ENCODE data around the gene KRTAP5-2. TPM values are rescaled to one million over a fixed set of nuclear protein-coding genes. Genes with fewer than 3 reads are reported as not detected.

The KRTAP5-2 gene
- total RNA-seq, 2 experiments from 2014 or later: not detected

- no peak for DNase-seq
- H3K9me3 Mint-ChIP-seq: no peaks in the 10 kb centered on the region
- H3K27me3 Mint-ChIP-seq: no peaks in the 10 kb centered on the region
- H3K27ac Mint-ChIP-seq: no peak overlapping the region
- H3K4me1 Mint-ChIP-seq: no peaks in the 10 kb centered on the region
- no peak overlapping the region for H3K4me3 Mint-ChIP-seq
- CTCF ChIA-PET: interaction anchor here (1.0 to 1.8 kb wide), 2 partner anchors 11 to 14 kb away, joined by 3 to 4 read pairs; no protein-coding TSS in a partner anchor
- POLR2A ChIA-PET: no interaction called here
- H3K36me3 Mint-ChIP-seq (ENCODE audit: low read depth): no peaks in the 10 kb centered on the region
Observed at GRCh38 chr11:1560649-1561251, 37.3 kb downstream of the KRTAP5-2 start.

- ChIA-PET POLR2A (no interaction called here), CTCF (interaction anchor here (1.0 to 1.8 kb wide), 3 partner anchors 10 to 15 kb away, joined by 3 to 4 read pairs (median 4); no protein-coding TSS in a partner anchor)
- no peaks in the 10 kb centered on the region for H3K27me3 Mint-ChIP-seq
- no peak overlapping the region for H3K4me3 Mint-ChIP-seq
- H3K36me3 Mint-ChIP-seq (ENCODE audit: low read depth): no peaks in the 10 kb centered on the region
- no peak for DNase-seq
- H3K27ac Mint-ChIP-seq: no peak overlapping the region
- no peaks in the 10 kb centered on the region for H3K4me1 Mint-ChIP-seq
- no peaks in the 10 kb centered on the region for H3K9me3 Mint-ChIP-seq
Observed at GRCh38 chr11:1560002-1560648, 38.0 kb downstream of the KRTAP5-2 start.

- POLR2A ChIA-PET: no interaction called here
- DNase-seq: no peak
- Mint-ChIP-seq H3K4me1 (no peaks in the 10 kb centered on the region), H3K9me3 (no peaks in the 10 kb centered on the region), H3K36me3 (ENCODE audit: low read depth) (no peaks in the 10 kb centered on the region), H3K27ac (no peak overlapping the region), H3K4me3 (no peak overlapping the region), H3K27me3 (no peaks in the 10 kb centered on the region)
- CTCF ChIA-PET: interaction anchor here (1.2 to 1.8 kb wide), 3 partner anchors 13 to 16 kb away, joined by 4 to 5 read pairs (median 4); no protein-coding TSS in a partner anchor
Observed at GRCh38 chr11:1559111-1559951, 38.8 kb downstream of the KRTAP5-2 start.

GRCh38 chr11:1558775-1559110 is 39.4 kb downstream of the KRTAP5-2 start:
- no peaks in the 10 kb centered on the region for H3K9me3 Mint-ChIP-seq
- no peaks in the 10 kb centered on the region for H3K27me3 Mint-ChIP-seq
- H3K36me3 Mint-ChIP-seq (ENCODE audit: low read depth): no peaks in the 10 kb centered on the region
- POLR2A ChIA-PET: no interaction called here
- no peak overlapping the region for H3K4me3 Mint-ChIP-seq
- CTCF ChIA-PET: interaction anchor here (1.4 to 2.0 kb wide), 2 partner anchors 8 to 16 kb away, joined by 5 read pairs; no protein-coding TSS in a partner anchor
- H3K27ac Mint-ChIP-seq: no peak overlapping the region
- no peaks in the 10 kb centered on the region for H3K4me1 Mint-ChIP-seq
- DNase-seq: no peak

- POLR2A ChIA-PET: no interaction called here
- no peak for DNase-seq
- no peaks in the 10 kb centered on the region for H3K4me1 Mint-ChIP-seq
- H3K9me3 Mint-ChIP-seq: no peaks in the 10 kb centered on the region
- no peaks in the 10 kb centered on the region for H3K27me3 Mint-ChIP-seq
- CTCF ChIA-PET: interaction anchor here (1.3 to 2.0 kb wide), 3 partner anchors 9 to 30 kb away, joined by 3 to 5 read pairs (median 5); no protein-coding TSS in a partner anchor
- H3K36me3 Mint-ChIP-seq (ENCODE audit: low read depth): no peaks in the 10 kb centered on the region
- H3K27ac Mint-ChIP-seq: no peak overlapping the region
- no peak overlapping the region for H3K4me3 Mint-ChIP-seq
Observed at GRCh38 chr11:1557904-1558774, 40.0 kb downstream of the KRTAP5-2 start.

GRCh38 chr11:1557051-1557884 is 40.8 kb downstream of the KRTAP5-2 start:
- ChIA-PET CTCF (interaction anchor here (1.3 to 2.0 kb wide), 4 partner anchors 10 to 31 kb away, joined by 3 to 5 read pairs (median 5); no protein-coding TSS in a partner anchor), POLR2A (no interaction called here)
- Mint-ChIP-seq H3K4me1 (no peaks in the 10 kb centered on the region), H3K27me3 (no peaks in the 10 kb centered on the region), H3K27ac (no peak overlapping the region), H3K9me3 (no peaks in the 10 kb centered on the region), H3K36me3 (ENCODE audit: low read depth) (no peaks in the 10 kb centered on the region), H3K4me3 (no peak overlapping the region)
- no peak for DNase-seq

GRCh38 chr11:1556278-1556902 is 41.7 kb downstream of the KRTAP5-2 start:
- Mint-ChIP-seq H3K4me1 (no peaks in the 10 kb centered on the region), H3K4me3 (no peak overlapping the region), H3K27ac (no peak overlapping the region), H3K36me3 (ENCODE audit: low read depth) (no peaks in the 10 kb centered on the region), H3K27me3 (no peaks in the 10 kb centered on the region), H3K9me3 (no peaks in the 10 kb centered on the region)
- ChIA-PET POLR2A (no interaction called here), CTCF (interaction anchor here (0.9 to 1.5 kb wide), 3 partner anchors 9 to 18 kb away, joined by 3 to 7 read pairs (median 5); no protein-coding TSS in a partner anchor)
- DNase-seq: no peak

GRCh38 chr11:1555713-1556153 is 42.4 kb downstream of the KRTAP5-2 start:
- POLR2A ChIA-PET: no interaction called here
- CTCF ChIA-PET: interaction anchor here (0.7 to 1.5 kb wide), 4 partner anchors 9 to 453 kb away, joined by 3 to 7 read pairs (median 4); no protein-coding TSS in a partner anchor
- no peak for DNase-seq
- Mint-ChIP-seq H3K4me1 (no peaks in the 10 kb centered on the region), H3K27ac (no peak overlapping the region), H3K4me3 (no peak overlapping the region), H3K9me3 (no peaks in the 10 kb centered on the region), H3K27me3 (no peaks in the 10 kb centered on the region), H3K36me3 (ENCODE audit: low read depth) (no peaks in the 10 kb centered on the region)

GRCh38 chr11:1554981-1555712 is 42.9 kb downstream of the KRTAP5-2 start:
- Mint-ChIP-seq H3K36me3 (ENCODE audit: low read depth) (no peaks in the 10 kb centered on the region), H3K27me3 (peaks cover 2% of the 10 kb centered on the region), H3K27ac (no peak overlapping the region), H3K9me3 (no peaks in the 10 kb centered on the region), H3K4me3 (no peak overlapping the region), H3K4me1 (no peaks in the 10 kb centered on the region)
- CTCF ChIA-PET: interaction anchor here (0.7 to 1.7 kb wide), 5 partner anchors 10 to 453 kb away, joined by 3 to 7 read pairs (median 4); no protein-coding TSS in a partner anchor
- no peak for DNase-seq
- POLR2A ChIA-PET: no interaction called here

- H3K4me3 Mint-ChIP-seq: no peak overlapping the region
Observed at GRCh38 chr11:1553808-1554594, 44.1 kb downstream of the KRTAP5-2 start.

More at GRCh38 chr11:1553808-1554594, 44.1 kb downstream of the KRTAP5-2 start:
- no peak for DNase-seq
- Mint-ChIP-seq H3K4me1 (no peaks in the 10 kb centered on the region), H3K27me3 (peaks cover 11% of the 10 kb centered on the region), H3K9me3 (no peaks in the 10 kb centered on the region), H3K27ac (no peak overlapping the region), H3K36me3 (ENCODE audit: low read depth) (no peaks in the 10 kb centered on the region)
- POLR2A ChIA-PET: no interaction called here
- CTCF ChIA-PET: interaction anchor here (1.2 to 1.7 kb wide), 2 partner anchors 11 to 15 kb away, joined by 3 to 4 read pairs; no protein-coding TSS in a partner anchor
